ENCODE measurements around the gene TMEM11.

Gene TMEM11

GRCh38 chr17:21152731-21153130, 61.2 kb downstream of the TMEM11 start:
- DNase-seq, result no peak

GRCh38 chr17:21149621-21150020, 64.3 kb downstream of the TMEM11 start:
- DNase-seq, result no peak

Measured in stimulated activated CD4-positive, alpha-beta T cell treated with anti-CD3 and anti-CD28 coated beads, Interleukin-15, amount 100 ng/mL, for 24 hours (primary cell).